ENCODE measurements around the gene RBMS1.

DNA sequence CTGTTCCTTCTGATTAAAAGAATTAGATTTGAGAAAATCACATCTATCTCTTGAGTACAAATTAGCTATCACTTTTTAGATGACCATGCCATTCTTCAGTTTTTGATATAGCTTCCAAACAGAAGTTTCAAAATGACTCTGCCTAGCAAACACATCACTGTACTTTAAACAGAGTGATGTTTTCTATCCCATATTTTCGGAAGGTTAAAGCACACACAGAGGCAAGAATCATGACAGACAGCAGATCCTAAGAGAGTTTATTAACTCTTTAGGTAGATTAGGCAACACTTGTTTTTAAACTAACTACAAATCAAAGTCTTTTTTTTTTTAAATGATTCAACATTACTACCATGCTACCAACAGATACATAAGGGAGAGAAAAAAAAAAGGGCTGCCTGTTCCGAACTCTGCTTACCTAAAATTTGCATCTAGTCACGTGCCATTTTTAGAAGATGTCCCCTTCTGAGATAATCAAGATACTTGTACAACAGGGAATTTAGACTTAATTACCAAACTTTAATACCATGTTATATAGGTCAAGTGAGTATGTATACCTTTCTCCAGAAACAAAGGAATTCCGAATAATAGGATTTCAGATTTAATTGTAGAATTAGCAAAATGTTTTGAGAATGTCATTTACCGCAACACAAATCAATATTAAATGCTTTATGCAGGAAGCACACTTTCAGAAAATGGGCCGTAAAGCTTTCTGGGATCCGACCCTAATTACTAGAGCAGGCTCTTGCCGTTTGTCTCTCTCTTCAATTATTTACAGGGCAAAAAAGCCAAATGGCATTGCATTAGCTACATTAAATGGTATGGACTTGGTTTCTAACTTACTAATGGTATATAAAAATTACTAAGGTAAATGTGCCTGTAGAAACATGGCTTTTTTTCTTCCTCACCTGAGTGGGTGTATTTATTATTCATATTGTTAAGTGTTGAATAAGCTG, 2.6 kb downstream of the RBMS1 start:
- TF ChIP-seq CTCF (IDR thresholded peaks at IDR 0.05) (no peak), POLR2A (IDR thresholded peaks at IDR 0.05) (no peak)
